ES-I3 (cell line): ENCODE measurements around the gene FLYWCH1.

Source experiments
- H3K36me3 ChIP-seq: 2 replicates; pipeline ENCODE4 v1.6.1; 2013; ENCODE audit warnings: mild to moderate bottlenecking, low read length, control low read depth, moderate library complexity; ENCODE audit not compliant: insufficient read depth
- H3K4me1 ChIP-seq: 2 replicates; pipeline ENCODE4 v1.6.1; 2013; ENCODE audit warnings: mild to moderate bottlenecking, control low read depth, low read length; ENCODE audit not compliant: insufficient read depth
- H3K9ac ChIP-seq: 2 replicates; pipeline ENCODE4 v1.6.1; 2013; ENCODE audit warnings: low read depth, mild to moderate bottlenecking, low read length, moderate library complexity
- H3K9me3 ChIP-seq: 2 replicates; pipeline ENCODE4 v1.6.1; 2013; ENCODE audit warnings: mild to moderate bottlenecking, low read length, moderate library complexity; ENCODE audit not compliant: control insufficient read depth, insufficient read depth

The FLYWCH1 gene

GRCh38 chr16:2992383-2993081 is 80.8 kb downstream of the FLYWCH1 start:
- Histone ChIP-seq H3K9ac (no peak overlapping the region), H3K9me3 (no peaks in the 10 kb centered on the region), H3K4me1 (peaks cover 29% of the 10 kb centered on the region), H3K36me3 (no peaks in the 10 kb centered on the region)

GRCh38 chr16:2996298-2996697 is 84.6 kb downstream of the FLYWCH1 start:
- Histone ChIP-seq H3K4me1 (peaks cover 7% of the 10 kb centered on the region), H3K36me3 (no peaks in the 10 kb centered on the region), H3K9ac (no peak overlapping the region), H3K9me3 (no peaks in the 10 kb centered on the region)

- Histone ChIP-seq H3K4me1 (peaks cover 6% of the 10 kb centered on the region), H3K9me3 (no peaks in the 10 kb centered on the region), H3K36me3 (no peaks in the 10 kb centered on the region), H3K9ac (no peak overlapping the region)
Measured at GRCh38 chr16:2999929-3000328, 88.2 kb downstream of the FLYWCH1 start.

- Histone ChIP-seq H3K9ac (no peak overlapping the region), H3K9me3 (no peaks in the 10 kb centered on the region), H3K36me3 (no peaks in the 10 kb centered on the region), H3K4me1 (peaks cover 6% of the 10 kb centered on the region)
Measured at GRCh38 chr16:3000540-3000939, 88.8 kb downstream of the FLYWCH1 start.
